Activated naive CD4-positive, alpha-beta T cell treated with anti-CD3 and anti-CD28 coated beads for 36 hours (primary cell): ENCODE data around the gene KCNE4. TPM values are rescaled to one million over a fixed set of nuclear protein-coding genes. Genes with fewer than 3 reads are reported as not detected.

ENCODE experiments used
- CTCF ChIA-PET: fragments of 350-600 bp; sonication (Branson Sonifier 250); formaldehyde crosslinking; loops from one replicate; lab custom pipeline; 2021; ENCODE audit warnings: antibody characterized with exemption; lab: Charles Lee
- DNase-seq: peaks from one replicate; pipeline ENCODE4 v3.0.0-alpha.2; 2020
- H3K27ac Mint-ChIP-seq: one replicate; pipeline ENCODE4 v1.8.0; 2021; ENCODE audit warnings: mild to moderate bottlenecking, mixed read lengths
- H3K27me3 Mint-ChIP-seq: one replicate; pipeline ENCODE4 v1.8.0; 2021; ENCODE audit warnings: low read depth, mixed read lengths
- H3K36me3 Mint-ChIP-seq: one replicate; pipeline ENCODE4 v1.8.0; 2021; ENCODE audit warnings: low read depth, mixed read lengths
- H3K4me1 Mint-ChIP-seq: one replicate; pipeline ENCODE4 v1.8.0; 2021; ENCODE audit warnings: low read depth, mixed read lengths
- H3K4me3 Mint-ChIP-seq: one replicate; pipeline ENCODE4 v1.8.0; 2021; ENCODE audit warnings: mild to moderate bottlenecking, moderate library complexity, mixed read lengths
- H3K9me3 Mint-ChIP-seq: one replicate; pipeline ENCODE4 v1.8.0; 2021; ENCODE audit warnings: mixed read lengths
- intact Hi-C: fragments of 100-400 bp; cut with micrococcal nuclease; formaldehyde crosslinking; loops from one replicate; pipeline ENCODE4 v1.15.1; 2023
- total RNA-seq, 2 experiments: library from RNA; stranded (reverse); gene quantifications; one replicate each; pipeline ENCODE4 v1.2.3, GENCODE V29; 2021

The KCNE4 gene
- total RNA-seq, 2 experiments from 2014 or later: not detected

GRCh38 chr2:223027442-223027841 is 24.5 kb upstream of the KCNE4 start:
- Mint-ChIP-seq H3K27me3 (no peaks in the 10 kb centered on the region), H3K9me3 (peaks cover 8% of the 10 kb centered on the region), H3K4me1 (no peaks in the 10 kb centered on the region), H3K27ac (no peak overlapping the region), H3K4me3 (no peak overlapping the region), H3K36me3 (no peaks in the 10 kb centered on the region)
- intact Hi-C loops: no loop called here
- no peak for DNase-seq
- CTCF ChIA-PET: interaction anchor here (1.2 kb wide), 1 partner anchor 98 kb away, joined by 3 read pairs; no protein-coding TSS in a partner anchor

DNA sequence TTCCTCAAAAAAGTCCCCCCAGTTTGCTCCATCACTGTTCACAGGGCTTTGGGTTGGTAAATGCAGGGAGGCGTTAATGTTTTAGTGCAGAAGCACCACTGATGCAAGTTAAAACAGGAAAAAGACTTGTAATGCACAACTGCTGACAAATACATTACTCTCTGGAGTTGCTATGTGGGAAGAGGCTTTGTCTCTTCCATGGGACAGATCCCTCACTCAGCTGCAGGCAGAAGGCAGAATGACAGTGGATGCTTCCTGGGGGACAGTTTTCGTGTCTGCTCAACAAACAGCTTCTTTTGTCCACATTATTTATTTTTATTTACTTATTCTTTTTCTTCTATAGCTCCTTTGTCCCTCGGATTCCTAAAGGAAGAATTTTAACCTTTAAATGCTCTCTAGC is 22.7 kb upstream of the KCNE4 start:
- peaks cover 10% of the 10 kb centered on the region for H3K9me3 Mint-ChIP-seq
- H3K4me3 Mint-ChIP-seq: no peak overlapping the region
- CTCF ChIA-PET: interaction anchor here (1.4 kb wide), 1 partner anchor 58 kb away, joined by 5 read pairs; no protein-coding TSS in a partner anchor
- H3K36me3 Mint-ChIP-seq: no peaks in the 10 kb centered on the region
- H3K27ac Mint-ChIP-seq: no peak overlapping the region
- H3K27me3 Mint-ChIP-seq: no peaks in the 10 kb centered on the region
- no peak for DNase-seq
- intact Hi-C loops: no loop called here
- H3K4me1 Mint-ChIP-seq: no peaks in the 10 kb centered on the region

- no peaks in the 10 kb centered on the region for H3K4me1 Mint-ChIP-seq
- H3K36me3 Mint-ChIP-seq: no peaks in the 10 kb centered on the region
- no peak overlapping the region for H3K27ac Mint-ChIP-seq
- CTCF ChIA-PET: no interaction called here
- H3K9me3 Mint-ChIP-seq: peaks cover 10% of the 10 kb centered on the region
- intact Hi-C loops: no loop called here
- H3K4me3 Mint-ChIP-seq: no peak overlapping the region
- H3K27me3 Mint-ChIP-seq: peaks cover 6% of the 10 kb centered on the region
- no peak for DNase-seq
Measured at GRCh38 chr2:223032187-223033142, 19.5 kb upstream of the KCNE4 start.

- Mint-ChIP-seq H3K27me3 (peaks cover 6% of the 10 kb centered on the region), H3K4me1 (no peaks in the 10 kb centered on the region), H3K36me3 (no peaks in the 10 kb centered on the region), H3K27ac (no peak overlapping the region), H3K9me3 (peaks cover 10% of the 10 kb centered on the region), H3K4me3 (no peak overlapping the region)
- CTCF ChIA-PET: no interaction called here
- DNase-seq: no peak
- intact Hi-C loops: no loop called here
Measured at GRCh38 chr2:223034221-223034975, 17.6 kb upstream of the KCNE4 start.

GRCh38 chr2:223036790-223037444 is 15.1 kb upstream of the KCNE4 start:
- CTCF ChIA-PET: no interaction called here
- DNase-seq: no peak
- peaks cover 6% of the 10 kb centered on the region for H3K9me3 Mint-ChIP-seq
- intact Hi-C loops: no loop called here
- H3K4me3 Mint-ChIP-seq: no peak overlapping the region
- H3K27ac Mint-ChIP-seq: no peak overlapping the region
- no peaks in the 10 kb centered on the region for H3K36me3 Mint-ChIP-seq
- H3K27me3 Mint-ChIP-seq: peaks cover 6% of the 10 kb centered on the region
- H3K4me1 Mint-ChIP-seq: no peaks in the 10 kb centered on the region

DNA sequence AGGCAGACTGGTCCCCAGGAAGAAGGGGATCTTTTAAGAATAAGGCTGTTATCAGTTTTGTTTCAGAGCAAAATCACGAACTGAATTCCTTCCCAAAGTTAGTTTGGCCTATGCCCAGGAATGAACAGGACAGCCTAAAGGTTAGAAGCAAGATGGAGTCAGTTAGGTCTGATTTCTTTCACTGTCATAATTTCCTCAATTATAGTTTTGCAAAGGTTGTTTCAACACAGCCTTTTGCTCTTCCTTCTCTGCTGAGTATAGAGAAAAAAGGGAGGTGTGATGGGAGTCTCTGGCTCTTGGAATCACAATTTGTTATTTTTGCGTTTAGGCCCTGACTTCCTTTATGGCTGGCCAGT is 14.6 kb upstream of the KCNE4 start:
- CTCF ChIA-PET: no interaction called here
- H3K4me1 Mint-ChIP-seq: no peaks in the 10 kb centered on the region

DNA sequence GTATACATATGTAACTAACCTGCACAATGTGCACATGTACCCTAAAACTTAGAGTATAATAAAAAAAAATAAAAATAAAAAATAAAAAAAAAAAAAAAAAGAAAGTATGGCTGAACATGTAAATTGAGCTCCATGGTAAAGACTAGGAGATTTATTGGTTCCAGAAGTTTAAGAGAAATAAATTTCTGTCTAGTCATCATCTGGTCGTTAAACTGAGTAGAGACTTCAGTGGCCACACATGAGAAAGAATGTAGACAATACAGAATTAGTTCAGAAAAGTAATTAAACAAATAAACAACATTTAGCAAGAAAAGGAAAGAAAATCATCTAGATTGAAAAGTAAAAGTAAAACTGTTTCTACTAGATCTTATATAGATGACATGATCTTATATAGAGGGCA is 12.4 kb upstream of the KCNE4 start:
- no peak overlapping the region for H3K4me3 Mint-ChIP-seq
- no peak overlapping the region for H3K27ac Mint-ChIP-seq
- no peaks in the 10 kb centered on the region for H3K36me3 Mint-ChIP-seq
- no peak for DNase-seq
- H3K27me3 Mint-ChIP-seq: peaks cover 6% of the 10 kb centered on the region
- H3K4me1 Mint-ChIP-seq: peaks cover 2% of the 10 kb centered on the region
- no peaks in the 10 kb centered on the region for H3K9me3 Mint-ChIP-seq
- intact Hi-C loops: no loop called here
- CTCF ChIA-PET: no interaction called here

More for the DNA sequence above, 14.6 kb upstream of the KCNE4 start:
- Mint-ChIP-seq H3K27me3 (peaks cover 6% of the 10 kb centered on the region), H3K27ac (no peak overlapping the region), H3K36me3 (no peaks in the 10 kb centered on the region), H3K4me3 (no peak overlapping the region), H3K9me3 (peaks cover 1% of the 10 kb centered on the region)
- intact Hi-C loops: no loop called here
- no peak for DNase-seq

DNA sequence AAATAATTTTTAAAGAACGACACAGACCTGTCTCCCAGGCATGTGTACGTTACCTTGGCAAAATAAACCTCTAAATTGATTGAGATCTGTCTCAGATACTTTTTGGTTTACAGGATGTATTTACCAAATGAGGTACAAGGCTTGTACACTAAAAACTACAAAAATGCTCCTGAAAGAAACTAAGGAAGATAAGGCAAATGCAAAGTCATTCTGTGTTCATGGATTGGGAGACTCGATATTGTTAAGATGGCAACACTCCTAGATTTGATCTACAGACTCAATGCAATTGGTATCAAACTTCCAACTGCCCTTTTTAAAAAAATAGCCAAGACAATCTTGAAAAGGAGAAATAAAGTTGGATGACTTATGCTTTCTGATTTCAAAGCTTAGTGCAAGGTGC is 11.5 kb upstream of the KCNE4 start:
- intact Hi-C loops: no loop called here
- CTCF ChIA-PET: no interaction called here
- DNase-seq: no peak
- H3K27ac Mint-ChIP-seq: no peak overlapping the region
- H3K9me3 Mint-ChIP-seq: no peaks in the 10 kb centered on the region
- H3K36me3 Mint-ChIP-seq: no peaks in the 10 kb centered on the region
- peaks cover 2% of the 10 kb centered on the region for H3K4me1 Mint-ChIP-seq
- H3K4me3 Mint-ChIP-seq: no peak overlapping the region
- H3K27me3 Mint-ChIP-seq: peaks cover 6% of the 10 kb centered on the region

DNA sequence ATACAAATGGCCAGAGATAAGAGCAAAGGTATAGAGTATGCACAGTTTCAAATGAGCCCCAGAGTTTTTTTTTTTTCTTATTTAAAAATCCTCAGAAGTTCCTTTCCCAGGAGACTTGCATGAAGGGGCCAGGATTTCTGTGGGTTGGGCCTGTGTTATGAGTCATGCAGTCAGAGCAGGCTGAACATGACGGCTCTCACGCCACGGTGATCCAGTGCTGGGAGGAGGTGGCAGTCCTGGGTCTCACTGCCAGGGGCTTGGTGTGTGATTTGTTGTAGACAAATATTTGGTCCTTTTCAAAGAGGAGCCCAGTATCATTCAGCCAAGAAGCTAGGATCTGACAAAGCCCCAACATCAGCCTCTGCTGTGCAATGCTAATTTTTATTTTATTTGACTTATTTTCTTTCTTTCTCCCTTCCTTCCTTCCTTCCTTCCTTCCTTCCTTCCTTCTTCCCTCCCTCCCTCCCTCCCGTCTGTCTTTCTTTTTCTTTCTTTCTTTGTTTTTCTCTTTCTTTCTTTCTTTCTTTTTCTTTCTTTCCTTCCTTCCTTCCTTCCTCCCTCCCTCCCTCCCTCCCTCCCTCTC is 10.4 kb upstream of the KCNE4 start:
- no peak for DNase-seq
- Mint-ChIP-seq H3K27ac (no peak overlapping the region), H3K27me3 (peaks cover 3% of the 10 kb centered on the region), H3K4me3 (no peak overlapping the region), H3K9me3 (no peaks in the 10 kb centered on the region), H3K4me1 (peaks cover 2% of the 10 kb centered on the region), H3K36me3 (no peaks in the 10 kb centered on the region)
- CTCF ChIA-PET: no interaction called here
- intact Hi-C loops: no loop called here

DNA sequence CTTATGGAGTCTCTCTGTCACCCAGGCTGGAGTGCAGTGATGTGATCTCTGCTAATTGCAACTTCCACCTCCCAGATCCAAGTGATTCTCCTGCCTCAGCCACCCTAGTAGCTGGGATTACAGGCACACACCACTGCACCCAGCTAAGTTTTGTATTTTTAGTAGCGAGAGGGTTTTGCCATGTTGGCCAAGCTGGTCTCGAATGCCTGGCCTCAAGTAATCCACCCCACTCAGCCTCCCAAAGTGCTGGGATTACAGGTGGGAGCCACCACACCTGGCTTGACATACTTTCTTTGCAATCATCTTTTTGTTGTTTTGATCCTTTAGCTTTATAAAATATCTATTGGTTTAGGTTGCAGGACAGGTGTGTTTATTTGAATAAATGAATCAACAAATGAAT is 9.7 kb upstream of the KCNE4 start:
- H3K9me3 Mint-ChIP-seq: no peaks in the 10 kb centered on the region
- H3K4me1 Mint-ChIP-seq: peaks cover 2% of the 10 kb centered on the region
- CTCF ChIA-PET: no interaction called here
- peaks cover 3% of the 10 kb centered on the region for H3K27me3 Mint-ChIP-seq
- no peak overlapping the region for H3K4me3 Mint-ChIP-seq
- intact Hi-C loops: no loop called here
- no peak overlapping the region for H3K27ac Mint-ChIP-seq
- no peak for DNase-seq
- no peaks in the 10 kb centered on the region for H3K36me3 Mint-ChIP-seq

- Mint-ChIP-seq H3K27me3 (peaks cover 3% of the 10 kb centered on the region), H3K36me3 (no peaks in the 10 kb centered on the region), H3K9me3 (no peaks in the 10 kb centered on the region), H3K4me3 (no peak overlapping the region), H3K4me1 (peaks cover 2% of the 10 kb centered on the region), H3K27ac (no peak overlapping the region)
- DNase-seq: no peak
- CTCF ChIA-PET: no interaction called here
- intact Hi-C loops: no loop called here
Measured at GRCh38 chr2:223042704-223043118, 9.3 kb upstream of the KCNE4 start.
